ENCODE results near the gene PRR22. TPM values are rescaled to one million over a fixed set of nuclear protein-coding genes. Genes with fewer than 3 reads are reported as not detected.
"Not testable (repeated sequence)": the region's sequence is repeated elsewhere in the genome, so short reads cannot be mapped to it uniquely, and the experiment has no call there.

PRR22 gene
- total RNA-seq, 2 experiments from 2014 or later, result 5.4 to 6.4 TPM

DNA sequence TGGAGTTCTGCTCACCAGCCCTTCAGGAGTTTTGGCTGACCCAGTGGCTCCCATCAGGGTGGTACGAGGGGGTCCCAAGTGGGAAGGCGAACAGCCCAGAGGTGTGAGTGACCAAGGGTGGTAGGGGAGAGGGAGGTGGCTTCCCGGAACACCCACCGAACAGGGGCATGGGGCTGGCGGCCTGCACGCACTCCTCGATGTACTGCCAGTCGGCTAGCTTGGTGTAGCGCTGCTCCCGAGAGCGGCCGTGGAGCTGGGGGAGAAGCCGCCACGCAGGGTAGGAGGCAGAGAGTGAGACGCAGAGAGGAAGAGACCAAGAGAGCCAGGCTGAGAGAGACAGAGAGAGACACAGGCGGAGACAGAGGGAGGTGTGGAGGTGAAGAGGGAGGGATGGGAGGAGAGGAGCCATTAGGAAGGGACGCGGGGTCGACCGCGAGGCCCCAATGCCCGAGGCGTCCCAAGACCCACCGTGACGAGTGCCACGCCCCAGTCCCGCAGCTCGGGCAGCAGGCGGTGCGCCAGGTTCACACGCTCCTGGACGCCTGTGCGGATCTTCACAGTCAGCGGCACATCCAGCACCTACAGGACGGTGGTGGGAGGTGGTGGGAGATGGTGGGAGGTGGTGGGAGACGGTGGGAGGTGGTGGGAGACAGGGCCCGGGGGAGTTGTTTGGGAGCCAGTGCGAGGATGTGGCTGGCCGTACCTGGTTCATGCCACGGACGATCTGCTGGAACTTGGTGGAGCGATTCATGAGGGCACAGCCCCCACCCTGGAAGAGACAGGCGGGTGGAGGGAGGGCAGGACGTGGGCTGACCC is 2.3 kb upstream of the PRR22 start:
- Mint-ChIP-seq H3K27me3 (no peaks in the 10 kb centered on the region), H3K27ac (no peak overlapping the region), H3K4me3 (no peak overlapping the region), H3K9me3 (no peaks in the 10 kb centered on the region), H3K4me1 (peaks cover 11% of the 10 kb centered on the region), H3K36me3 (ENCODE audit: low read depth) (peaks cover 31% of the 10 kb centered on the region)
- DNase-seq, result no peak
- CTCF ChIA-PET, result no interaction called here
- POLR2A ChIA-PET, result no interaction called here

DNA sequence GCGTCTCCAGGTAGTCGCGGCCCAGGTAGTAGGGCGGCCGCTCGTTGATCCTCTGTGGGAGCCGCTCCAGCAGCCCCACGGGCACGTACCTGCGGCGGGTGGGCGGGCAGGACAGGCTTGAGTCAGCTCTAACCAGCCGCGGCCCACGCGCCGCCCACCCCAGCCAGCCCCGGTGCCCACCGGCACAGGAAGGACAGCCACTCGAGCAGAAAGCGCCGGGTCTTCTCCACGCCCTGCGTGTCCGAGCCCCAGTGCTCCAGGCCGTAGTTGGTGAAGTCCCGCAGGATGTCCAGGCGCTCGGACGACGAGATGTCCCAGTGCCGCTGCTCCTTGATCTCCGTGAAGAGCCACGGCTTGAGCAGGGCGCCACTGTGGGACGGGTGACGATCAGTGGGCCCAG is 877 bp upstream of the PRR22 start:
- Mint-ChIP-seq H3K4me3 (no peak overlapping the region), H3K4me1 (peaks cover 5% of the 10 kb centered on the region)
- CTCF ChIA-PET, result no interaction called here

DNA sequence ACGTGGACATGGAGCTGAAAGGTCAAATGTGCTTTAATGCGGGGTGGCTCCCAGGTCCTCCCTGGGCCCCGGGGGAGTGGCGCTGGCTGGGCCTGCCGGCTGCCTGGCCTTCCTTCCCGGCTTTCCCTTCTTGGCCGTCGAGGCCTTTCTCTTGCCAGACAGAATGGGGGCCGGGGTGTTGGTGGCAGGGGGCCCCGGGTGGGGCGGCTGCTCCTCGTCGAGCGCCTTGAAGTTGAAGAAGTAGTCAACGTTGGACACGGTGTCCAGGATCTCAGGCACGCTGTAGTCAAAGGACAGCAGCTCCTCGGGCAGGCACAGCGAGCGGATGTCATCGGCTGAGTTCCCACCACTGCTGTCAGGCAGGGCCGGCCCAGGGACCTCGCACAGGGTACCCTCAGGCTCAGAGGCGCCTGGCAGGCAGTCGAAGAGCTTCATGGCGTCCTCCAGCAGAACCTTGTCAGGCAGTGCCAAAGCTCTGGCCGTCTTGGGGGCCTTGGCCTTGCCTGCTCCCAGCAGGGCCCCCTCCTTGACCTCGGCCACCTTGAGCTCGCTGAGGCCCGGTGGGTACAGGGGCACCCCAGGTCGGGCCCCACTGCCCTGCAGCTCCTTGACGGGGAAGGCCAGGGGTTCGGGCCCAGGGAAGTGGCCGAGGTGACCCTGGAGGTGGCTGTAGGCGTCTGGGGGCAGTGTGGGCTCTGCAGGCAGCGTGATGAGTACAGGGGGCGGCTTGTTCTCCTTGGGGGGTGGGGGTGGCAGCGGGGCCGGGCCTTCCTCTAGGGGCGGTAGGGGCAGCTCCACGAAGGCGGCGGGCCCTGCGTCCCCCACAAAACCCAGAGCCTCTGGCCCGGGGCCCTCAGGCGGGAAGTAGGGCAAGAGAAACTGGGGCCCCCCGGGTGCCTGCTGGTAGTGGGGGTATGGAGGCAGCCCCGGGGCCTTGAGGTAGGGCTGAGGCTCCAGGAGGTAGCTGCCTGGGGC is 1.3 kb downstream of the PRR22 start:
- H3K27me3 Mint-ChIP-seq, result no peaks in the 10 kb centered on the region
- DNase-seq, result no peak
- CTCF ChIA-PET, result interaction anchor here (0.5 to 1.5 kb wide), 3 partner anchors 21 to 1702 kb away, joined by 4 to 6 read pairs (median 4); partner anchors contain the start of gene RPL36
- H3K4me3 Mint-ChIP-seq, result no peak overlapping the region
- H3K36me3 Mint-ChIP-seq (ENCODE audit: low read depth), result peaks cover 12% of the 10 kb centered on the region
- no peaks in the 10 kb centered on the region for H3K4me1 Mint-ChIP-seq
- H3K27ac Mint-ChIP-seq, result no peak overlapping the region
- POLR2A ChIA-PET, result no interaction called here
- H3K9me3 Mint-ChIP-seq, result no peaks in the 10 kb centered on the region

More for the DNA sequence above, 877 bp upstream of the PRR22 start:
- no peak for DNase-seq
- peaks cover 26% of the 10 kb centered on the region for H3K36me3 Mint-ChIP-seq (ENCODE audit: low read depth)
- POLR2A ChIA-PET, result no interaction called here
- no peaks in the 10 kb centered on the region for H3K9me3 Mint-ChIP-seq
- no peak overlapping the region for H3K27ac Mint-ChIP-seq
- H3K27me3 Mint-ChIP-seq, result no peaks in the 10 kb centered on the region

DNA sequence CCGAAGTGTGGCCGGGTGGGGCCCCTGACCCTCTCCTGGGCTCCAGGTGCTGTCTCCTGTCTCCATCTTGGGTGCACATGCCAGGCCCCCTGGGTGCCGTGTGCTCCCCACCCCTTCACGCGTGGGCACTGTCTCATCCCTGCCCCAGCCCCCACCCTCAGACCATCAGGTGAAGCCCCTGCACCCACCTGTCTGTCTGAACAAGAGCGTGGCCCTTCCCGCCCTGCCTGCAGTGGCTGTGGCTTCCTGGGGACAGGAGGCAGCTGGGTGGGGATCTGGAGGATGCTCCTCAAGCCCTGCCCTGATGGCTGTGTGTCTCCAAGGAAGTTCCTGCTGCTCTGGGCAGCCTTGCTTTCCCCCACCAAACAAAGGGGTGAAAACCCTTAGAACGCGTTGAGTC is 2.2 kb downstream of the PRR22 start:
- ChIA-PET CTCF (interaction anchor here (1.4 kb wide), 1 partner anchor 93 kb away, joined by 4 read pairs; the partner anchor contains the start of gene RPL36), POLR2A (no interaction called here)

DNA sequence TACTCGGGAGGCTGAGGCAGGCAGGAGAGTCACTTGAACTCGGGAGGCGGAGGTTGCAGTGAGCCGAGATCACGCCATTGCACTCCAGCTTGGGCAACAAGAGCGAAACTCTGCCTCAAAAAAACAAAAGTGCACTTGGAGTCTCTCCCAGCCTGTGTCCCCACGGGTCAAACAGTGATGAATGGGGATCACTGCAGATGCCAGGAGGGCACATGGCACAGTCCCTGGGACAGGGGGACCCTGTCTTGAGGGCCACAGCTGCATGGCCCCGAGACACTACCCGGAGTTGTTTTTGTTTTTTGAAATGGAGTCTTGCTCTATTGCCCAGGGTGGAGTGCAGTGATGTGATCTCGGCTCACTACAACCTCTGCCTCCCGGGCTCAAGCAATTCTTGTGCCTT is 3.6 kb downstream of the PRR22 start:
- POLR2A ChIA-PET; H3K4me1 Mint-ChIP-seq; H3K27me3 Mint-ChIP-seq; H3K27ac Mint-ChIP-seq; H3K4me3 Mint-ChIP-seq; H3K9me3 Mint-ChIP-seq; H3K36me3 Mint-ChIP-seq (ENCODE audit: low read depth); CTCF ChIA-PET; DNase-seq: not testable (repeated sequence)

More for the DNA sequence above, 2.2 kb downstream of the PRR22 start:
- no peaks in the 10 kb centered on the region for H3K9me3 Mint-ChIP-seq
- DNase-seq, result no peak
- peaks cover 8% of the 10 kb centered on the region for H3K36me3 Mint-ChIP-seq (ENCODE audit: low read depth)
- no peak overlapping the region for H3K4me3 Mint-ChIP-seq
- H3K27me3 Mint-ChIP-seq, result no peaks in the 10 kb centered on the region
- H3K4me1 Mint-ChIP-seq, result no peaks in the 10 kb centered on the region
- no peak overlapping the region for H3K27ac Mint-ChIP-seq

DNA sequence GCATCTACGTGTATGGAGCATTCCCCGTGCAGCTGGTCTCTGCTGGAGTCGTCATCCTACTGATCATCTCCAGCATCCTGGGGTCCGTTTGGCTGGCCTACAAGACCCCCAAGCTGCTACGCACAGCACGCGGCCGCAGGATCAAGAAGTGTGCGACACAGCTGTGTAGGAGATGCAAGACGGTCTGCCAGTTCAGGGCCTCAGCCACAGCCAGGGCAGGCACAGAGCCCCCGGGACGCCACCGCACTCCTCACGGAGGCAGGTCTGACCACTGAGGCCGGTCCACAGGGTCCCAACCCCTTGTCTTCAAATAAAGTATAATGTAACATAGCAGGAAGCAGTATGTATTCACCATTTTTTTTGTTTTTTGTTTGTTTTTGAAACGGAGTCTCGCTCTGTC is 6.1 kb downstream of the PRR22 start:
- ChIA-PET POLR2A (no interaction called here), CTCF (interaction anchor here (0.9 kb wide), 1 partner anchor 12 kb away, joined by 3 read pairs; no protein-coding TSS in a partner anchor)
- Mint-ChIP-seq H3K27me3 (peaks cover 1% of the 10 kb centered on the region), H3K9me3 (no peaks in the 10 kb centered on the region), H3K4me3 (no peak overlapping the region), H3K36me3 (ENCODE audit: low read depth) (no peaks in the 10 kb centered on the region), H3K27ac (no peak overlapping the region), H3K4me1 (no peaks in the 10 kb centered on the region)
- no peak for DNase-seq

DNA sequence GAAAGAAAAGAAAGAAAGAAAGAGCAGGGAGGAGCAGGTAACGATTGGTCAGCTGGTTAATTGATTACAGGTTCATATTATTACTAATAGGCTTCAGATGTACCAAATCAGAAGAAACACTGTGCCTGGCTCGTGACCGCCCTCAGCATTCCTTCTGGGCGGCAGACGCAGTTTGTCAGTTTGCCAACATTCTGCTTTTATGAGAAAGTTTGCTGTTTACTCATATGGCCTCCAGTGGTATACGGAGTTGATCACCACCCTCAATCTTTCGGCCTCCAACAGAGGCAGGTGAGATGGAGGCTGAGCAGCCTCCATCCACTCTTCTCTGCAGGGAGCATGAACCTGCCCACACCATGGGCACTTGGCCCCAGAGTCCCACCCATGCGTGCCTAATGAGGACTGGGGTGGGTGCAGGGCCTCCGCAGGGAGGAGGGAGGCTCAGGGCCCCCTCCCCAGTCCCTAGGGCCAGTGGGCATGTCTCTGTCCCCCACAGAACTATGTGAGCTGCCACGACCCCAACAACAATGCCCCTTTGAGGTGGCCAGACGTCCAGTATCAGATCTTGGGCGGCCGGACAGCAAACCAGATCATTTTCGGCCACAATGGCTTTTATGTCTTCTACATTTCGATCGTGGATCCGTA is 8.8 kb downstream of the PRR22 start:
- Mint-ChIP-seq H3K27ac (no peak overlapping the region), H3K27me3 (peaks cover 4% of the 10 kb centered on the region), H3K36me3 (ENCODE audit: low read depth) (no peaks in the 10 kb centered on the region), H3K4me1 (no peaks in the 10 kb centered on the region), H3K4me3 (no peak overlapping the region), H3K9me3 (no peaks in the 10 kb centered on the region)
- CTCF ChIA-PET, result interaction anchor here (0.7 kb wide), 1 partner anchor 146 kb away, joined by 4 read pairs; no protein-coding TSS in a partner anchor
- DNase-seq, result no peak
- POLR2A ChIA-PET, result no interaction called here

DNA sequence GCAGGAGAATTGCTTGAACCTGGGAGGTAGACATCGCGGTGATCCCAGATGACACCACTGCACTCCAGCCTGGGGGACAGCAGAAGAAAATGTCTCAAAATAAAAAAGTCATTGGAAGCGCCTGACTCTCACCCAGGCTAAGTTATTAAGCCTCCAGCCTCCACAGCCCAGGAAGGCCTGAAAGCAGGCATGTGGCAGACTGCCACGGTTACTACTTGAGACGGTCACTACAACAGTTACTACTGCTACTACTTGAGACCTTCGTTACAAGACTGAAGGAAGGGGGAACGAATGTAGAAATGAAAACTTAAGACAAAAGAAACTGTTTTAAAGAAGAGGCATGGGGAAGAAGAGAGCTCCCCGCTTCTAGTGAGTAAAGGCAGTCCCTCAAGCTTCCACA is 9.6 kb downstream of the PRR22 start:
- H3K27me3 Mint-ChIP-seq, result peaks cover 4% of the 10 kb centered on the region
- H3K9me3 Mint-ChIP-seq, result no peaks in the 10 kb centered on the region
- ChIA-PET POLR2A (no interaction called here), CTCF (interaction anchor here (0.7 kb wide), 1 partner anchor 146 kb away, joined by 4 read pairs; no protein-coding TSS in a partner anchor)
- no peaks in the 10 kb centered on the region for H3K36me3 Mint-ChIP-seq (ENCODE audit: low read depth)
- H3K27ac Mint-ChIP-seq, result no peak overlapping the region
- no peaks in the 10 kb centered on the region for H3K4me1 Mint-ChIP-seq
- DNase-seq, result no peak
- H3K4me3 Mint-ChIP-seq, result no peak overlapping the region

DNA sequence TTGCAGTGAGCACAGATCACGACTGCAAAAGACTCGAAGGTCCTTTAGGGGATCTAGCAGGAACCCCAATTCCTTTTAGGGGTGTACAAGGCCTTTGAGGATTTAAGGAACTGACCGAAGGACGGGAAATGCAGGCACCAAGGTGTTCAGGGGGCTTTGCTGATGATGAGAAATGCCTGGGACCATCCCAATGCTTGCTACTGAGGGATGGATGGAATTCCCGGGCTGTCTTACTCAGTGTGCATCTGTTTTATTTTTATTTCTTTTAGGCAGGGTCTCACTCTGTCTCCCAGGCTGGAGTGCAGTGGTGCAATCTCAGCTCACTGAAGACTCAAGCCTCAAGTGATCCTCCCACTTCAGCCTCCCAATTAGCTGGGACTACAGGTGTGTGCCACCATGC is 11.3 kb downstream of the PRR22 start:
- H3K9me3 Mint-ChIP-seq, result no peaks in the 10 kb centered on the region
- DNase-seq, result no peak
- H3K27me3 Mint-ChIP-seq, result peaks cover 4% of the 10 kb centered on the region
- H3K36me3 Mint-ChIP-seq (ENCODE audit: low read depth), result no peaks in the 10 kb centered on the region
- POLR2A ChIA-PET, result no interaction called here
- no peaks in the 10 kb centered on the region for H3K4me1 Mint-ChIP-seq
- CTCF ChIA-PET, result interaction anchor here (0.6 kb wide), 1 partner anchor 38 kb away, joined by 4 read pairs; no protein-coding TSS in a partner anchor
- no peak overlapping the region for H3K27ac Mint-ChIP-seq
- H3K4me3 Mint-ChIP-seq, result no peak overlapping the region

DNA sequence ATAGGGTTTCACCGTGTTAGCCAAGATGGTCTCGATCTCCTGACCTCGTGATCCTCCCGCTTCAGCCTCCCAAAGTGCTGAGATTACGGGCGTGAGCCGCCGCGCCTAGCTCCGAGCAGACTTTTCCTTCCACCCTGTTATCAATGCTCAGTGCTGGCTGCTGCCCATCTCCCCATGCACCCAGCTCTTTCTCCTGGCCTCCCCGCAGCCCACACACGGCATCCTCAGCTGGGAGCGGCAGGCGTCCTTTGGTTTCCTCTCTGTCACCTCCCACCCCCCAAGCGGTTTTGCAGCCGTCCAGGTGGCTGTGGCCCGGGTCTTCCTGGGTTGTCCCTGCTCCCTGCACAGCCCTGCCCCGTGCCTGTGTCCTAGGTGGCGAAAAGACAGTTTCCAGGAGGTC is 12.1 kb downstream of the PRR22 start:
- Mint-ChIP-seq H3K9me3 (no peaks in the 10 kb centered on the region), H3K36me3 (ENCODE audit: low read depth) (no peaks in the 10 kb centered on the region), H3K4me3 (no peak overlapping the region), H3K27ac (no peak overlapping the region), H3K27me3 (peaks cover 4% of the 10 kb centered on the region), H3K4me1 (no peaks in the 10 kb centered on the region)
- DNase-seq, result no peak
- ChIA-PET POLR2A (no interaction called here), CTCF (no interaction called here)

DNA sequence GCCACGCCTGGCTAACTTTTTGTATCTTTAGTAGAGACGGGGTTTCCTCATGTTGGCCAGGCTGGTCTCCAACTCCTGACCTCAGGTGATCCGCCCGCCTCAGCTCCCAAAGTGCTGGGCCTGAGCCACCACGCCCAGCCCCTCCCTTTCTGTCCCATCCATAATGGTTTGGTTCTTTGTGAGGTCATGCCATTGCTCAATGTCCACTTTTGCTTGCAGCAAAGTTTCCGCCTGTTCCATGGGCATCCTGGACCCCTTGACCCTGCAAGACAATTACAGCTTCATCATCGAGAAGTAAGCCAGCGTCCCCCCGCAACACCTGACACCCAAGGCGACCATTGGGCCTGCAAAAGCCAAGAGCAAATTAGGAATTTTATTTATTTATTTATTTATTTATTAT is 16.6 kb downstream of the PRR22 start:
- H3K4me1 Mint-ChIP-seq, result no peaks in the 10 kb centered on the region
- H3K27ac Mint-ChIP-seq, result no peak overlapping the region
- no peaks in the 10 kb centered on the region for H3K36me3 Mint-ChIP-seq (ENCODE audit: low read depth)
- CTCF ChIA-PET, result no interaction called here
- no peaks in the 10 kb centered on the region for H3K27me3 Mint-ChIP-seq
- no peak for DNase-seq
- H3K4me3 Mint-ChIP-seq, result no peak overlapping the region
- no peaks in the 10 kb centered on the region for H3K9me3 Mint-ChIP-seq
- POLR2A ChIA-PET, result no interaction called here

DNA sequence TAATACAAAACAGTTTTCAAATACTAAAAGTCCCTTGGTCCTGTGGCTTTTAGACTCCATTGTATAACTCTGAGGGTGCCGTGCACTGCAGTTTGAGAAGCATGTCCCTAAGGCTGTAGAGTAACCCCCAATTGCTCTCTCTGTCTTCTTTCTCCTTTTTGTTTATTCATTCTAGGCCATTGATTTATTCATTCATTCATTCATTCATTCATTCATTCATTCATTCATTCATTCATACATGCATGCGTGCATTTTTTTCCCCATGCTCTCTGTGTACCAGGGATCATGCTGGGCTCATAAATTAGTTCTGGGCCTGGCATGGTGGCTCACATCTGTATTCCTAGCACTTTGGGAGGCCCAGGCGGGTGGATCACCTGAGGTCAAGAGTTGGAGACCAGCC is 19.3 kb downstream of the PRR22 start:
- Mint-ChIP-seq H3K36me3 (ENCODE audit: low read depth) (no peaks in the 10 kb centered on the region), H3K4me1 (no peaks in the 10 kb centered on the region), H3K4me3 (no peak overlapping the region), H3K27me3 (no peaks in the 10 kb centered on the region), H3K9me3 (no peaks in the 10 kb centered on the region), H3K27ac (no peak overlapping the region)
- POLR2A ChIA-PET, result no interaction called here
- DNase-seq, result no peak
- CTCF ChIA-PET, result no interaction called here

All from activated CD4-positive, alpha-beta T cell treated with anti-CD3 and anti-CD28 coated beads, Interleukin-2, amount 10 ng/mL, durations not matched to agents 7 days and 5 days (primary cell).